Measurements from ENCODE around the gene UBE2L5.

UBE2L5 gene

GRCh38 chr13:30422054-30422839, at the start of gene UBE2L5:
Gene UBE2L5, plus strand, starts transcription at chr13:30422493. Its CDS starts 5,498 bp downstream, at chr13:30427991.
- peak; percentile 41 for DNase-seq

DNA sequence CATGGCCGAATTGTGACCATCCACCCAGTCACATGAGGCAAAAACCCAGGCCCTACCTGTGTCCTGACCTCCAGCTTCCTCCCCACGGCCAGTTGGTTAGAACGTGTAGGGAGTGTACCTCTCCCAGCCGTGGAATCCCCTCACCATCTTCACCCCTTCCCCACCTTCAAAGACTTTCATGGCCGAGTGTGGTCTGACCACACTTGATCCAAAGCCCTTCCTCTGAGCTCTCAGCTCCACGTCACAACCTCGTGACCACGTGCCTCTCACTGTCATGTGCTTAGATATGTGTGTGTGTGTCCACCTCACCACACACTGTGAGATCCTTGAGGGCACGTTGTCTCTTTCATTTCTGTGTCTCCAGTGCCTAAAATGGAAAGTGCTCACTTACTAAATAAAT, 48.6 kb upstream of the UBE2L5 start:
- no peak for DNase-seq

- DNase-seq: no peak
Measured at GRCh38 chr13:30375265-30375835, 46.9 kb upstream of the UBE2L5 start.

GRCh38 chr13:30376426-30377311, 45.6 kb upstream of the UBE2L5 start:
- DNase-seq: no peak

- DNase-seq: no peak
Measured at GRCh38 chr13:30377312-30377685, 45.0 kb upstream of the UBE2L5 start.

- no peak for DNase-seq
Measured at GRCh38 chr13:30378191-30378590, 44.1 kb upstream of the UBE2L5 start.

- DNase-seq: no peak
Measured at GRCh38 chr13:30381049-30381448, 41.2 kb upstream of the UBE2L5 start.

DNA sequence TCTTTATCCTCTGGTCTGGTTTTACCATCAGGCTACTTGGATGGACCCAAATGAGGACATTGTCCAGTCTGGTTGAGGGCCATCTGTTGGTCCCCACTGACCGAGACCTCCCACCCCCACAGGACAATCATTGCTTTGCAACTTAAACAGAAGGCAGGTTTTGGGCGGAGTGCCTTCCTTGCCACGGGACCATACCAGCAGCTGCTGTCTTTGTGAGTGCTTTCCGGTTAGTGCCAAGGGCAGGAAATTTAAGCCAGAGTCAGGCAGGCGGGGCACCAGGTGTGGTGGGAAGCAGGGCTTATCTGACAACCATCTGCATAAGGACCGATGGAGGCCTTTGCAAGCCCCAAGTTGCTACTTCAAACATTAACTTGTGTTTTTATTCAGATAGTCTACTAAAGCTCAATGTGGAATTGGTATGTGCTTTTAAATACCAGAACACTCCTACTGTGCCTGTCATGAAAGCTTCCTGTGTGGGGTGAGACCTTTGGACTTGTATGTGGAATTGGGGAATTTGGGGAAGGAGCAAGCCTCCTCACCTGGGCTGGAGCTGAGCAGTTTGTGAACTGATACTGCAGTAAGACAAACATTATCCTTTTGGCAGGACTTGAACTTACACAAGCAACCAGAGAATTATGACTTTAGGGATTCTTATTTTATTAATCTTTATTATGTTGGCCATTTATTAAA, 39.3 kb upstream of the UBE2L5 start:
- DNase-seq: no peak

- no peak for DNase-seq
Measured at GRCh38 chr13:30388406-30389283, 33.6 kb upstream of the UBE2L5 start.

- no peak for DNase-seq
Measured at GRCh38 chr13:30391956-30392680, 30.2 kb upstream of the UBE2L5 start.

DNA sequence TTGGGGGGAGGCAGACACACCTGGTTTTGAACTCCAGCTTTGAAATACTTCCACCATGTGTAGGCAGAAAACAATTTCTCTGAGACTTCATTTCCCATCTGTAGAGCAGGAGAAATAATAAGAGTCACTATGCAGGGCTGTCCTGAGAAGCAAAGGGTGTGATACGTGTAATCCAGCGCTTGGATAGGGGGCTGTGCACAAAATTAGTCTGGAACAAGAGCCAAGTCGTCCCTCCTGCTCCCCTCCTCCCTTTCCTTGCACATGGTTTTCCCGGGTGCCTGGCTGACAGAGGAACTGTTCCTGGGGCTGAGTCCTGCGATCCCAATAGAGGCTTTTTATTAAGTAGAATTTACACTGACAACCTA, 29.6 kb upstream of the UBE2L5 start:
- no peak for DNase-seq

- no peak for DNase-seq
Measured at GRCh38 chr13:30394751-30395191, 27.5 kb upstream of the UBE2L5 start.

- DNase-seq: peak; percentile 19
Measured at GRCh38 chr13:30395192-30396158, 26.8 kb upstream of the UBE2L5 start.

DNA sequence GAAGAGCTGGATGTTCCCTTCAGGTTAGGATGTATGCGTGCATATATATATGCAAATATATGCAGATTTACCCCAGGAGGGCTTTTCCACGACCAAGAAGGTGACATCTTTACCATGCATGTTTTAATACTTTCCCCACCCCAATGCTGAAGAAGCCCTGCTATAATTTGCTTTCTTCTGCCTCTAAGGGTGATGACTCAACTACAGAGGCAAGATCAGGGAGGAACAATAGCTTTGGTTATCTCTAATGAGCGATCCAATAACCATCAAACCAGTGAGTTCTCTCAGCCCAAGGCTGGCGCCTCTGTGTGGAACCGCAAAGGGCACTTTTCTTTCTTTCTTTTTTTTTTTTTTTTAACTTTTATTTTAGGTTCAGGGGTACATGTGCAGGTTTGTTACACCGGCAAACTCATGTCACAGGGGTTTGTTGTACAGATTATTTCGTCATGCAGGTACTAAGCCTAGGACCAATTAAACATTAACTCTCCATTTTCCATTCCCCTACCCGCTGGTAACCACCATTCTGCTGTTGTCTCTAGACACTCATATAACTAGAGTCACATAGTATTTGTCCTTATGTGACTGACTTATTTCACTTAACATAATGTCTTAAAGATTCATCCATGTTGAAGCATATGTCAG, 25.7 kb upstream of the UBE2L5 start:
- DNase-seq: no peak

GRCh38 chr13:30398601-30399072, 23.7 kb upstream of the UBE2L5 start:
- no peak for DNase-seq

DNA sequence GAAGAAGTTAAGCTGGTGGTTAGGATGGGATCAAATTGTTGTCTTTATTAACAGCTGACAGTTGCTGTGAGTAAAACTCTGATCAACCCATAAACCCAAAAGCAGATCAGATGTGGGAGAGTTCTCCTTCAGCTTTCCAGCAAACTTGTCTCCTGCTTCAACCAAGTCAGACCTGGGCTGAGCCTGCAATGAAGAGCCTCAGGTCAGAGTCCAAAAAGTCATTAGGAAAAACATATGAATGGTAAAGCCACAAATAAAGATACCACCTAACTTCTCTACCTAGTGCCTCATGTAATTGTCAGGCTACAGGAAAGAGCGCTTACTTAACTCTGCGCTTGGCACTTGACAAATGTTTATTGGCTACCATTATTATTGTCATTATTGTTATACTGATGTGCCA, 21.9 kb upstream of the UBE2L5 start:
- DNase-seq: no peak

DNA sequence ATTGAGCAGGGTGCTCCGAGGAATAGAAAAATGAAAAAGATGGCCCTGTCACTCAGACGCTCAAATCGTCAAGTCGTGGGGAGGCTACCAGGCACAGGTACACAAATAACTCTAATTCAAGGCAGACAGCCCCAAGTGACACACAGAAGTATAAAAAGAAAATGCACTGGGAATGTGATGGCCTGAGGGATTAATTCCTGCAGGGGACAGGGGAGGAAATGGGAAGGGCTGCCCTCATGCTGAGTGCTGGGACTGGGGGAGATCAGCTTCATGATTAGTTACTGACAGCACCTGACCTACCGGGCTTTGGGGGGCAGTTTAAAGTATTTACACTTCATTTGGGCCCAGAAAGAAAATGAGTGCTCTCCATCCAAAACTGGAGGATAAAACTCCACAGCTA, 20.9 kb upstream of the UBE2L5 start:
- no peak for DNase-seq

- DNase-seq: no peak
Measured at GRCh38 chr13:30403456-30403855, 18.8 kb upstream of the UBE2L5 start.

GRCh38 chr13:30404207-30404606, 18.1 kb upstream of the UBE2L5 start:
- DNase-seq: no peak

Data from NCI-H1694 treated with DMSO at 0.1 percent for 48 hours (cell line).